Thymus (tissue), 11 donors: ENCODE data around the gene DCLK1. TPM values are rescaled to one million over a fixed set of nuclear protein-coding genes. Genes with fewer than 3 reads are reported as not detected.

Experiments used
- DNase-seq, 9 donors: peaks; one replicate each; pipeline ENCODE4 v3.0.0-alpha.2; 2013; ENCODE audit warnings: low spot score in 9 of 9, low read depth in 6 of 9, missing footprints in 1 of 9
- H3K27ac ChIP-seq, 2 donors: one replicate each; pipeline ENCODE4 v1.5.1; 2013; ENCODE audit warnings: control low read depth in 1 of 2, low read depth in 1 of 2, low read length in 1 of 2, mild to moderate bottlenecking in 1 of 2, moderate library complexity in 1 of 2
- H3K27me3 ChIP-seq, 2 donors: one replicate each; pipeline ENCODE4 v1.5.1; 2013; ENCODE audit warnings: low read length in 1 of 2; ENCODE audit not compliant: control insufficient read depth in 2 of 2, insufficient read depth in 1 of 2
- H3K36me3 ChIP-seq, 2 donors: one replicate each; pipeline ENCODE4 v1.5.1; 2013; ENCODE audit warnings: low read length in 1 of 2, mild to moderate bottlenecking in 1 of 2, moderate library complexity in 1 of 2; ENCODE audit not compliant: control insufficient read depth in 2 of 2, insufficient read depth in 2 of 2
- H3K4me1 ChIP-seq, 2 donors: one replicate each; pipeline ENCODE4 v1.5.1; 2013; ENCODE audit warnings: low read length in 2 of 2; ENCODE audit not compliant: control insufficient read depth in 2 of 2, insufficient read depth in 2 of 2
- H3K4me3 ChIP-seq, 2 donors: one replicate each; pipeline ENCODE4 v1.5.1; 2013; ENCODE audit warnings: low read length in 2 of 2, control low read depth in 1 of 2, mild to moderate bottlenecking in 1 of 2
- H3K9me3 ChIP-seq, 2 donors: one replicate each; pipeline ENCODE4 v1.5.1; 2013; ENCODE audit warnings: low read length in 1 of 2, mild to moderate bottlenecking in 1 of 2; ENCODE audit not compliant: control insufficient read depth in 2 of 2, insufficient read depth in 1 of 2
- WGBS: extraction: QIAGEN DNeasy Blood & Tissue Kit; methylation state at CpG from one replicate; pipeline ENCODE4 v1.1.7; 2013; 5-methylcytosine and 5-hydroxymethylcytosine counted together
- polyA plus RNA-seq: library from polyadenylated mRNA; stranded (reverse); fragments of 200-250 nt; gene quantifications from one replicate; pipeline ENCODE4 v1.2.3, GENCODE V29; 2013
- total RNA-seq: library from RNA; stranded (reverse); fragments of 120-200 nt; gene quantifications from one replicate; pipeline ENCODE4 v1.2.4, GENCODE V29; 2013
- donor health status: healthy.

DCLK1 gene
- total and polyA plus RNA-seq, 2 donors, result 2.5 to 2.9 TPM

GRCh38 chr13:35763782-35764123, 367.4 kb downstream of the DCLK1 start:
- Histone ChIP-seq H3K4me3 (no peak overlapping the region), H3K36me3 (no peaks in the 10 kb centered on the region), H3K27ac (no peak overlapping the region), H3K4me1 (no peaks in the 10 kb centered on the region), H3K9me3 (no peaks in the 10 kb centered on the region), H3K27me3 (no peaks in the 10 kb centered on the region)
- 86% methylated on average over 7 of the region's 7 CpGs for WGBS
- no peak for DNase-seq

- Histone ChIP-seq H3K4me3 (no peak overlapping the region), H3K4me1 (no peaks in the 10 kb centered on the region), H3K27ac (no peak overlapping the region), H3K9me3 (no peaks in the 10 kb centered on the region), H3K27me3 (no peaks in the 10 kb centered on the region), H3K36me3 (no peaks in the 10 kb centered on the region)
- WGBS, result 88% methylated on average over 4 of the region's 4 CpGs
- no peak for DNase-seq
Observed at GRCh38 chr13:35763060-35763781, 368.0 kb downstream of the DCLK1 start.

- Histone ChIP-seq H3K4me1 (no peaks in the 10 kb centered on the region), H3K27ac (no peak overlapping the region), H3K9me3 (no peaks in the 10 kb centered on the region), H3K36me3 (no peaks in the 10 kb centered on the region), H3K4me3 (no peak overlapping the region), H3K27me3 (no peaks in the 10 kb centered on the region)
- 90% methylated on average over 2 of the region's 2 CpGs for WGBS
- DNase-seq, result no peak
Observed at GRCh38 chr13:35761440-35762252, 369.5 kb downstream of the DCLK1 start.

GRCh38 chr13:35760735-35761281, 370.4 kb downstream of the DCLK1 start:
- Histone ChIP-seq H3K4me1 (no peaks in the 10 kb centered on the region), H3K36me3 (no peaks in the 10 kb centered on the region), H3K4me3 (no peak overlapping the region), H3K27ac (no peak overlapping the region), H3K9me3 (no peaks in the 10 kb centered on the region), H3K27me3 (no peaks in the 10 kb centered on the region)
- 87% methylated on average over 13 of the region's 13 CpGs for WGBS
- no peak for DNase-seq

- H3K27me3 ChIP-seq, result no peaks in the 10 kb centered on the region
- no peak overlapping the region for H3K4me3 ChIP-seq
- H3K4me1 ChIP-seq, result no peaks in the 10 kb centered on the region
- H3K9me3 ChIP-seq, result no peaks in the 10 kb centered on the region
- WGBS, result 94% methylated on average over 2 of the region's 2 CpGs
- no peaks in the 10 kb centered on the region for H3K36me3 ChIP-seq
- no peak for DNase-seq
- H3K27ac ChIP-seq, result no peak overlapping the region
Observed at GRCh38 chr13:35747594-35747993, 383.6 kb downstream of the DCLK1 start.

- H3K27me3 ChIP-seq, result no peaks in the 10 kb centered on the region
- H3K9me3 ChIP-seq, result no peaks in the 10 kb centered on the region
- WGBS, result 79% methylated on average over 9 of the region's 9 CpGs
- no peaks in the 10 kb centered on the region for H3K4me1 ChIP-seq
- no peak overlapping the region for H3K27ac ChIP-seq
- no peak overlapping the region for H3K4me3 ChIP-seq
- DNase-seq, result no peak
- no peaks in the 10 kb centered on the region for H3K36me3 ChIP-seq
Observed at GRCh38 chr13:35744566-35745178, 386.5 kb downstream of the DCLK1 start.

GRCh38 chr13:35744144-35744543, 387.0 kb downstream of the DCLK1 start:
- WGBS, result 93% methylated on average over 2 of the region's 2 CpGs
- no peak for DNase-seq
- Histone ChIP-seq H3K27ac (no peak overlapping the region), H3K27me3 (no peaks in the 10 kb centered on the region), H3K4me1 (no peaks in the 10 kb centered on the region), H3K4me3 (no peak overlapping the region), H3K36me3 (no peaks in the 10 kb centered on the region), H3K9me3 (no peaks in the 10 kb centered on the region)

GRCh38 chr13:35743165-35743564, 388.0 kb downstream of the DCLK1 start:
- Histone ChIP-seq H3K27ac (no peak overlapping the region), H3K36me3 (no peaks in the 10 kb centered on the region), H3K4me3 (no peak overlapping the region), H3K27me3 (no peaks in the 10 kb centered on the region), H3K9me3 (no peaks in the 10 kb centered on the region), H3K4me1 (no peaks in the 10 kb centered on the region)
- DNase-seq, result no peak
- WGBS, result 63% methylated on average over 3 of the region's 3 CpGs

- 92% methylated on average over 5 of the region's 5 CpGs for WGBS
- Histone ChIP-seq H3K4me3 (no peak overlapping the region), H3K4me1 (no peaks in the 10 kb centered on the region), H3K27ac (no peak overlapping the region), H3K27me3 (no peaks in the 10 kb centered on the region), H3K9me3 (no peaks in the 10 kb centered on the region), H3K36me3 (no peaks in the 10 kb centered on the region)
- no peak for DNase-seq
Observed at GRCh38 chr13:35741657-35742056, 389.5 kb downstream of the DCLK1 start.
